Right renal cortex interstitium (tissue), 3 donors: ENCODE measurements around the gene DEDD2. TPM values are rescaled to one million over a fixed set of nuclear protein-coding genes. Genes with fewer than 3 reads are reported as not detected.

Source experiments
- DNase-seq, 3 donors: peaks; one replicate each; pipeline ENCODE4 v3.0.0-alpha.2; 2013; ENCODE audit warnings: low read depth in 3 of 3, low spot score in 2 of 3
- polyA plus RNA-seq, 3 donors: library from polyadenylated mRNA; unstranded; fragments of 120-200 nt; gene quantifications; one replicate each; pipeline ENCODE4 v1.2.1, GENCODE V29; 2013; ENCODE audit not compliant: insufficient read length in 3 of 3

DEDD2 gene
- polyA plus RNA-seq, 3 donors = 21.8 to 25.7 (median 22.3) TPM

DNA sequence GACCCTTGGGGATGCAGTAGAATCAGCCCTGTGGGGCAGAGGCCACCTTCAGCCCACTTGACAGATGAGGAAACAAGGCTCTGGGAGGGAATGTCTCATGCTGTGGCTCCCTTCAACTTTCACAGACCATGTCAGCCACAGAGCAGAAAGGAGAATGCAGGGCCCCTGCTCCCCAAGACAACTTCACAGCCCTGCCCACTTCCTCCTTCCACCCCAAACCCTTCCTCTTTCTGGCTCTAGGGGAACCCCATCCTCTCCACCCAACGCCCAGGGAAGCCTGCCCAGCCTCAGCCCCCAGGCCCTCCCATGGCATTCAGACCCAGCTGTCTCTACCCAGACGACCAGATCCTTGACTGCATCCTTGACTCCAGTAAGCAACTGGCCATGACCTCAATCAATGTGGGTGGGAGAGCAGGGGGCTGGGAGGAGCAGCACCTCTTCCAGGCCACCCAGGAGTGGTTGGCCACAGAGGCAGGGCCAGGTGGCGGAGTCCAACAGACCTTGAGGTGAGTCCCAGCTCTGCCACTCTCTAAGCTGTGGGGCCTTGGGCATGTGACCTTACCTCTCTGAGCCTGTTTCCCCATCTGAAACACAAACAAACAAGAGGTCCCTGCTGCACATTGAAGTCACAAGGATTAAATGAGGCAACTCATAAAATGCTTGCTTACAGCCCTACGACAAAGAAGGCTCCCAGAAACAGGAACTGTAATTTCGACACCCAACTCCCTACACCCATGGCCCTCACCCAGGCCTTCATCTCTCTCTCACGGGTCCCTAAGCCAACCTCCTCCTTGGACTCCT, 15.8 kb downstream of the DEDD2 start:
- no peak for DNase-seq

DNA sequence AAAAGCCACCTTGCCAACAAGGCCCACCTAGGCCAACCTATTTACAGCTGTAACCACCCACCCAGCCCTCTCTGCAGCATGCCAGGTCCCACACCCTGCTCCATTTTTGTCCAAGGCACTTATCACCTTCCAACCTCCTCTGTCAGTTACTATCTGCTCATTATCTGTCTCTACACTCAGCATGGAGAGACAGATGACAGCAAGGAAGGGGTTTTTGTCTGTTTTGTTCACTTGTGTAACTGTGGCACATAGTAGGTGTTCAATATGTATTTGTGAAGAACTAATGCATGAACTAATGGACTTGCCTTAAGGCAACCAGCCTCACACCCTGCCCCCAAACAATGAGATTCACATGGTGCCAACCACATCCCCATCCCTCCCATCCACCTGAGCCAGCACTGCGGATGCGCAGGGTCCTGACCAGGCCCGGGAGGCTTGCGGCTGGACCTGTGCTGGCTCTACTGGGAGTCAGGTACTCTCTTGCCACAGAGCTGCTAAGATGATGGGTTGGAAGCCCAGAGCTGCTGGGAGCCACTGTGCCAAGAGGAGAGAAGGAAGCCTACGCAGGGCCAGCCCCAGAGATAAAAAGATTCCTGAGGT, 17.3 kb downstream of the DEDD2 start:
- DNase-seq = no peak

DNA sequence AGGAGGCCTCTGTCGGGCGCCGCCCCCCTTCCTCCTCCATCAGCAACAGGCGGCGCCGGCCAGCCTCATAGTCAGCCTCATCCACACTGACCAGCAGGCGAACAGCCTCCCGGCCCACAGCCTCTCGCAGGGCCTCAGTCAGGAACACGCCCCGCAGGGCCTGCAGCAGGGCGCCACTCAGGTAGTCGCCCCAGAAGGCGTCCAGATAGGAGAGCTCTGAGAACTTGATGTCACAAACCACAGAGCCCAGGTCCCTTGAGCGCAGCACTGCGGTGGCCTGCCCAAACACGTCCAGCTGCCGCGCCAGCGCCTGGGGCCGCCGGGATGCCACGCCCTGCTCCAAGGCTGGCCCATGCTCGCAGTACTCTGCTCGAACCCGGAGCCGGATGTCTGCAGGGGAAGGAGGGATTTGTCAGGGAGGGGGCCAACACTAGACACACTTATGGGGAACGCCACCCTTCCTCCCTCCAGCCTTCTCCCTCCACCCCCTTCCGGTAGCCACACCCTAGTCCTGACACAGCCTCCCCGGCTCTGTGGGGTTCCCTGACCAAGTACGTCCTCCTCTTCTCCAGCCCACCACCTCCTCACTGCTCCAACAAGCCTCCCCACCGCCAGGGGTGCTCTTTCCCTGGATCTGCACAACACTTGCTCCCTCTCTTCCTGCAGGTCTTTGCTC, 17.9 kb downstream of the DEDD2 start:
- no peak for DNase-seq

DNA sequence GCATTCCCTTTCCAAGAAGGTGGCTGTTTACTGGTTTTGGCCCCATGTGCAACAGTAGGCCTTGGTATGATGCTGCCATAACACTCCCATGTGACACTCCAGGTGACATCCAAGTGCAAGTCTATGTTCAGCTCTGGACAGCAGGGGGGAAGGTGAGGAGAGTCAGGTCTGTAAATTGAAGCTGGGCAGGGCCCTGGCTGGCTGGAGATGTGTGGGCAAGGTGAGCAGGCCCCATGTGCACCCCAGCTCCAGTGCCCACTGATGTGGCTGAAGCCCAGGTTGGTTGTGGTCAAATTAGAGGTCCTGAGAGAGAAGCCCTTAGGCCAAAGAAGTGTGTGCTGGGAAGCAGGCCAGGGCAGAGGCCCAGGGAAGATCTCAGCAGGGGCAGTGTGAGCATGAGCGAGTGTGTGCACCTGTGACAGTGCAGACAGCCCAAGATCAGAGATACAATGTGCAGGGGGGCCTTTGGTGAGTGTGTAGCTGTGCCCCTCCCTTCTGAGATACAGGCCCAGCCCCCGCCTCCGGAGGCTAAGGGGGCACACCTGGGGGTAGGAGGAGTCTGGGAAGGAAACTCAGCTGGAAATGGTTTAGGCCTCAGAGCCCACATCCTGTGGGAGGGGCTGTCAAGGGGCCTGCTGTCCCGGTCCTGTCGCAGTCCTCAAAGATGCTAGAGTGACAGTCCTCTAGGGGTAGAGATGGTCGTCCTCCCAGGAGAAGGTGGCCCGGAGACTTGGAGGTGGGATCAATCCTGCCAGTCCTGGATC, 18.6 kb downstream of the DEDD2 start:
- DNase-seq = no peak

DNA sequence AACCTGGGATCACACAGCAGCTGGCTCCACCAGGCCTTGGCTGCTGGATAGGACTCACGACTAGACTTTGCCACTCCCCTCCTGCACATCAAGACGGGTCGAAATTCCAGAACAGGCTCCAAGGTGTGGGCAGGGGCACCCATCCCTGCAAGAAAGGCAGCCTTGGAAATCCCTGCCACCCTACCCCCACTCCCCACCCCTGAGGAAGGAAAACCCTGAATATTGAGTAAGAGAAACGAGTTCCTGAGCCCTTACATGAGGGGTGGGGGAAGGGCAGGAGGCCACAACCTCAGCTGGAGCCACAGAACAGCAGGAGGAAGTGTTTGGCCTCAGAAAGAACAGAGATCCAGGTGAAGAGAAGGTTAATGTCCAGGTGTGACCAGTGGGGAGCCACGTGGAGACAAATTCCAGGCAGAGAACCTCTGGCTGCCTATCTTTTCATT, 20.1 kb downstream of the DEDD2 start:
- DNase-seq = no peak

DNA sequence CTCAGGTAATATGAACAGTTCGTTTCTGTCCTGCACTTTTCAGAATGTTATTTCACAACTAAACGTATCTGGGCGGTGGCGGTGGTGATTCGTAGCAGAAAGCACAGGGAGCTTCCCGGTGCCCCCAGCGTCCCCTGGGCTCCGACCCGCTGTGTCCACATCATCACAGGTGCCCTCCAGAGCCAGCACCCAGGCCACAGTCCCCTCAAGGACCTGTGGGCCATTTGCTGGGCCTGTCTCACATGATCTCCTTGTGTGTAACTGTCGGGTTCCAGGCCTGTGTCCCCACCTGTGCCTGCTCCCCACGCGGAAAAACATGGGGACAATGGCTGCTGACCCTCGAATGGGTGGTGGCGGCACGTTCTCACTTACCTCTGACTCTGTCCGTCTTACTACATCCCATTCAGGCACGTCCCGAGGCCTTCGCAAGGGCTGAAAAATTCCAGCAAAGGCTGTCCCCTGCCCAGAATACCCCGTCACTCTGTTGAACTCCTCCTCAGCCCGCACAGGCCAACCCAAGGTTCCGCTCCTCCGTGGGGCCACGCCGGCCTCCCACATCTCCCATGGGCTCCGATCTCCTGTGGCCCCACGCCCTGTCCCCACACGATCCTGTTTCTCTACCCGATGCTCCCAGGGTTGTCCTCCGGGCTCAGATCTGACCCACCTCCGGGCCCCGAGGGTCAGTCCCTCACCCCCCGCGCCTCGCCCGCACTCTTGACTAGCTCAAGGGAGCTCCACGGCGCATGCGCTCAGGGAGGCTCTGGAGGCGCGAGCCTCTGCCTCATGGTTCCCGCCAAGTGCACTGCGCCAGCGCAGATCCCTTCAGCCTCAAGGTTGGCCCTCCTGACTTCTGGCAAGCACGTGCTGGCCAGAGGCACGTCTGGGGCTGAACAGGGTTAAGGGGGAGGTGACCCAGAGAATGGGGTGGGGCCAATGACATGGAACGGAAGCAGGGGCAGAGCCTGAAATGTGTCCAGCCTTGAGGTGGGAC, 21.2 kb downstream of the DEDD2 start:
- no peak for DNase-seq

DNA sequence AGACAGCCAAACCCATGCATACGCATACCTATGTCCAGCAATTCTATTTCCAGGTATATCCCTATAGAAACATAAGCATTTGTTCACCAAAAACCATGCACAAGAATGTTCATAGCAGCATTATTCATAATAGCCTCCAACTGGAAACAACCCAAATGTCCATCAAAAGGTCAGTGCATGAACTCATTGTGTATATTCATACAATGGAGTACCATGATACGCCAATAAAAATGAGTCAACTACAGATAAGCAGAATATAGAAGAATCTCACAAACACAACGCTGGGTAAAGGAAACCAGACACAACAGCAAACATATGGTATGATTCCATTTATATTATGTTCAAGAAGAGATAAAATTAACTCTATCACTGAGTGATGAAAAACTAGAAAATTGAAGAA, 23.8 kb downstream of the DEDD2 start:
- DNase-seq = no peak

DNA sequence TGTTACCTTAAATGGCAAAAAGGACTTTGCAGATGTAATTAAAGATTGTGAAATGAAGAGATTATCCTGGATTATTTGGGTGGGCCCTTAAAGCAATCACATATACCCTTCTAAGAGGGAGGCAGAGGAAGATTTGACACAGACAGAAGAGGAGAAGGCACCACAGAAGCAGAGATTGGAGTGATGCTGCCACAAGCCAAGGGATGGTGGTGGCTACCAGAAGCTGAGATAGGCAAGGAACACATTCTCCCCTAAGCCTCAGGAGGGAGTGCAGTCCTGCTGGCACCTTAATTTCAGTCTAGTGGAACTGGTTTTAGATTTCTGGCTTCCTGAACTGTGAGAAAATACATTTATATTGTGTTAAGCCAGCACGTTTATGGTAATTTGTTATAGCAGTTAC, 24.2 kb downstream of the DEDD2 start:
- DNase-seq = no peak

DNA sequence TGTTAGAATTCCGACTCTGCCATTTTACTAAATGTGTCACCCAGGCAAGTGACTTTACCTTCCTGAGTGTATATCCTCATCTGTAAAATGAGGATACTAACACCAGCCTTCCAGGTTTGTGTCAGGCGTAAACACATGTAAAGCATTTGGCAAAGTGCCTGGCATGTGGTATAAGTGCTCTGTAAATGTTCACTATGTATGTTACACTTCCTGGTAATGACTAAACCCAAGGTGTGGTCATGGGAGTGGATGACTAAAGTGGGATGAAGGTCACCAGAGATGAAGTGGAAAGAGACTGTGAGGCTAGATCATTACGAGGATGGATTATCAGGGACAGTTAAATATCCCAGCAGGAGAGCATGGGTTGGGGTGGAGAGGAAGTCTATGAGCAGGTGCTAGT, 25.6 kb downstream of the DEDD2 start:
- DNase-seq = no peak

DNA sequence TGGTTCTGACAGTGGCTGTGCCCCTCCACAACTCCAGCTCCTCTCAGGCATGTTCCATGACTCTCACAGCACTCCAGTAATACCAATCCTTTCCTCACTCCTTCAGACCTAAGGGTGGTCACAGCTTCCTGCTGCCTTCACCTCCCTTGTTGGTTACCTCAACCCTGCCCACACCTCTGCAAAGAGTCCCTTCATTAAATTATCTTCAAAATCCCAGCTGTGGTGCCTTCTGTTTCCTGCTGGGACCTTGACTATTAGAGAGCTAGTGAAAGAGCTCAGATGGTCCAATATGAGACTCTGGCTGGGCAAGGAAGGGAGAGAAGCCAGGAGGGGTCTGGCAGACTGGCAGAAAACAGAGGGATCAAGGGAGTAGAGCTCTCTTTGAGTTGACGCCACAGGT, 26.1 kb downstream of the DEDD2 start:
- DNase-seq = no peak

DNA sequence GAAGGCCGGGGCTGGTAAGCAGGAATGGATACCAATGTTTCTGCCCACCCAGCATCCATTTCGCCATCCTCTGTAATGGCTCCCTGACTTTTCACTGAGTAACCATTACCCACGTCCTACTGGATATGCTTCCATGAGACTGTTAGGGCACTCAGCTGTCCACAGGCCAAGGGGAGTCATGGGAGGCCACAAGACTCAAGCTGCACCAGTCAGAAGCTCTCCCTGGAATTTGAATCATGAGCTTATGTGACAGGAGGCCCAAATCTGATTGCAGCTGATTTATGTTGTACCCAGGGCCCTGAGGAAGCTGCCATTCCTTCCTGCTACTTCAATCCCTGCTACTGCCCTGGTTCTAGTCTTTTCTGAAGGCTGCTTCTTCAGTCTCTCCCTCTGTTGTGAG, 28.3 kb downstream of the DEDD2 start:
- no peak for DNase-seq

DNA sequence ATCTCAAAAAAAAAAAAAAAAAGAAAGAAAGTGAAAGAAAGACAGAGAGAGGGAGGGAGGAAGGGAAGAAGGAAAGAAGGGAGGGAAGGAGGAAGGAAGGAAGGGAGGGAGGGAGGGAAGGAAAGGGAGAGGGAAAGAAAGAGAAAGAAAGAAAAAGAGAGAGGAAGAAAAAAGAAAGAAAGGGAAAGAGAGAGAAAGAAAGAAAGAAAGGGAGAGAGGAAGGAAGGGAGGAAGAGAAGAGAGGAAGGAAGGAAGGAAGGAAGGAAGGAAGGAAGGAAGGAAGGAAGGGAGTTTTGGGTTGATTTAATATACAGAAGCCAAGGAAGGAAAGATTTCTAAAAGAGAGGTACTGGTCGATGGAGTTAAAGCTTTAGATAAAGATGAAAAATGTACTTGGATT, 28.8 kb downstream of the DEDD2 start:
- DNase-seq = no peak

DNA sequence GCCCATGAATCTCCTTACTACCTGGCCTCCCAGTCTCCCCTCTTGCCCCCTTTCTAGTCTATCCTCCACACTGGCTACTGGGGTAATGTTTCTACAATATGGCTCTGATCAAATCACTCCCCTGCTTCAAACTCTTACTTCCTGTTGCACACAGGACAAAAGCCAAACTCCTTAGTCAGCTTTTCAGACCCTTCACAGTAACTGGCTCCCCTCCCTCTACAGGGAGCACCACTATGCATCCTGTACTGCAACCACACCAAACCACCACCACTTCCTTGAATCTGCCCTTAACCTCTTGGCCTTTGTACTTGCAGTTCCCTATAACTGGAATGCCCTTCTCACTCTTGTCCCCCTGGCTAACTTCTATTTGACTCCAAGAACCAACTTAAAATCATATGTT, 32.2 kb downstream of the DEDD2 start:
- no peak for DNase-seq

DNA sequence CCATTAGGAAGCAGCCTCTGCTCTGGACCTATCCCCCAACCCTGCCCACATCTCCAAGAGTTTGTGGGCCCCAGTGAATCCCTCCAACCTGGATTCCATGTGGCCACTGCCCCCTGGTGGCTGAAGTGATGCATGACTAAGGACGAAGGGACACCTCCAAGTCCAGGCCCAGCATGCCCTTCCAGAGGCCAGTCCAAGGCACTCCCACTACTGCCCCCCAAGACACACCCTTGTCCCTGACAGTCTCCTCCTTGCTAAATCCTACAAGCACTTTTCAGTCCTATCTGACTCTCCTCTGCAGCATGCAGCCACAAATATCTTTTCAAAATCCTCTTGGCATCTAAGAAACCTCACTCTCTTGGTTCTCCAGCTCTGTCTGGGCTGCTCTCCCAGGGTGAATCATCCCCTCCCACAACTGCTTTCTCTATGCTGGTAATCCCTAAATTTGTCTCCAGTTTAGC, 33.0 kb downstream of the DEDD2 start:
- DNase-seq = peak; percentile 12 to 24 (median 15)

DNA sequence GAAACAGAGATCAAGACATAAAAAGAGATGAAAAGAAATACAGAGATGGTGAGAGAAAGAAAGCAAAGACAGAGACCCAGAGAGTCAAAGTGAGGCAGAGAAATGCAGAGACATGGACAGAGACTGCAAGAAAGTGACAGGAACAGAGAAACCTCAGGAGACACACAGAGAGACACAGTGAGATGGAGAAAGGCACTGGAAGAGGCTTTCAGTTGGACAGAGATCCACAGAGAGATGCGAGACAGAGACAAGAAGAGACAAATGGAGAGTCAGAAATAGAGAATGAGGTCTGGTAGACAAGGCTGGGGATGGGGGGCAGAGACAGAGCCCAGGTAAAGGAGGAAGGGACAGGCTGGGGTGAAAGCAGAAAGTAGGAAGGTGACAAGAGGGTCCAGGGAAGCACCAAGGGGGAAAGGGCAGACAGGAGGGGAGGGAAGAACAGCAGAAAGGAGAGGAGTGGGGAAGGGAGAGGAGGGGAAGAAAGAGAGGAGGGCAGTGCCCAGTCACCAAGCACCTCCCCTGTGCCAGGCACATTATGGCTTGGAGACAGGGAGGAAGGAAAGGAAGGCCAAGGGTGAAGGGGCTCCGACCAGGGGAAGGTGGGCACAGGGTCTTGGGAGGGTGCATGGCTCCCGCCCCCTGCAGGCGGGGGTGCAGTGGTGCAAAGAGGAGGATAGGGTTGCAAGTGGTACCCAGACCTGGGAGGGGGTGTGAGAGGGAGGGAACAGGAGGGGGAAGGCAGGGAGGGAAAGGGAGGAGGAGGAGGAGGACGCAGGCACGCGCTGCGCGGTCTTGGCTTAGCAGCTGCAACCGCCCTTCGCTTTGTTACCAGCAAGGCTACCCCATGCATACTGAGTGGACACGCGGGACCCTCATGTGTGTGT, 38.4 kb downstream of the DEDD2 start:
- no peak for DNase-seq

DNA sequence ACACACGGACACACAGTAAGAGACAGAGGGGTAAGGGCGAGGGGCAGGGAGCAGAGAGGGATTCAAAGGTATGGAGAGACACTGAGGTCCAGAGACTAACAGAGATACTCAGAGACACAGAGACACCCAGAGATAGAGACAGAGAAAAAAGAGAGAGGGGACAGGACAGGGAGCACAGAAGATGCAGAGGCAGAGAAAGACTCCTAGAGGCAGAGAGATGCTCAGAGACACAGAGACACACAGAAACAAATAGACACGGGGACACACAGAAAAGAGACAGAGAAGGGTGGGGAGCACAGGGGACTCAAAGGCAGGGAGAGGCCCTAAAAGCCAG, 39.8 kb downstream of the DEDD2 start:
- no peak for DNase-seq

DNA sequence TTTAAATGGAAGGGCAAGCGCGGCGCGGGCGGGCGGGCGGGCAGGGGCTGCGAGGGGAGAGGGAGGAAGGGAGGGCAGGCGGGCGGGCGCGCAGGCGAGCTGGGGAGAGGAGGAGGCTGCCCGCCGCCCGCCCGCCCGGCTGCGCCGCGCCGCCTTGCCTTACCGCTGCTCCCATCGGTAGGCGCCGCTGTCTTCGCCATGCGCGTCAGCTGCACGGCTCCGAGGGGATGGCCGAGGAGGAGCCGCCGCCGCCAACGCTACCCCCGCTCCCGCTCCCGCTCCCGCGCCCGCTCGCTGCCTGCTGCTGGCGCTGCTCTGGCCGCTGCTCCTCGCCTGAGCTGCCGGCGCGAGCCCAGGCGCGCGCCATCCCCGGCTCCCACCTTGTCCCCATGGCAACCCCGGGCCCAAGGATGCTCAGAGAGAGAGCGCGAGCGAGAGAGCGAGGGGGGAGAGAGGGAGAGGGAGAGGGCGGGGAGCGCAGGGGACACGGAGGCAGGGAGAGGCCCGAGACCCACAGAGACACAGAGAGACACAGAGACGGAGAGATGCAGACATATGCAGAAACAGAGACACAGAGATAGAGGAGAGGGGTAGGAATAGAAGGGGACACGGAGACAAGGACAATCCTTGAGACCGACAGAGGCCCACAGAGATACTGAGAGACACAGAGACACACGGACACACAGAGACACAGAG, 40.3 kb downstream of the DEDD2 start:
- peak; percentile 6 to 46 (median 19) for DNase-seq

DNA sequence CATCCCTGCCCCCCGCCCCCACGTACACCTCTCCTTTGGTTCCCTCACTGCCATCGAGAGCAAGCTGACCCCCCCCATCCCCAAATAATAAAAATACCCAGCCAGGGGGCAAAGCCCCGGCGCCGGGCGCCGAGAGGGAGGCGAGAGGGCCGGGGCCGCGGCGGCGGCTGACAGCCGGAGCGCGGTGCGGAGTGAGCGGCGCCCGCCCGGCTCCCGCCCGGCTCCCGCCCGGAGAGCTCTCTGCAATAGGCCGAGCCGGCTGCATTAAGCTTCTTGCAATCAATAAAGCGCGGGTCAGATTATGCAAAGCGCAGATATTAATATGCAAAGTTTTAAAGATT, 40.9 kb downstream of the DEDD2 start:
- peak in 1 of 3 donors; percentile 10 for DNase-seq
